PC-3 (cell line): ENCODE measurements around the gene AQP4.

Experiments used
- EZH2 ChIP-seq: fragments of 300-600 bp; sonication (generic); IDR thresholded peaks from one replicate; pipeline ENCODE4 v1.6.1; 2017; ENCODE audit warnings: antibody characterized with exemption, mild to moderate bottlenecking, low read length; ENCODE audit not compliant: unreplicated experiment
- EZH2phosphoT487 ChIP-seq: fragments of 300-600 bp; sonication (generic); IDR thresholded peaks from 2 replicates; pipeline ENCODE4 v1.6.1; 2018; ENCODE audit warnings: mild to moderate bottlenecking, antibody characterized with exemption, low read length, borderline replicate concordance
- TF ChIP-seq, protein P1 (sequence below): fragments of 300-600 bp; sonication (generic); conservative IDR thresholded peaks from 2 replicates; pipeline ENCODE4 v1.5.1; 2017; ENCODE audit warnings: antibody characterized with exemption, low read depth, mild to moderate bottlenecking, low read length

DNA sequence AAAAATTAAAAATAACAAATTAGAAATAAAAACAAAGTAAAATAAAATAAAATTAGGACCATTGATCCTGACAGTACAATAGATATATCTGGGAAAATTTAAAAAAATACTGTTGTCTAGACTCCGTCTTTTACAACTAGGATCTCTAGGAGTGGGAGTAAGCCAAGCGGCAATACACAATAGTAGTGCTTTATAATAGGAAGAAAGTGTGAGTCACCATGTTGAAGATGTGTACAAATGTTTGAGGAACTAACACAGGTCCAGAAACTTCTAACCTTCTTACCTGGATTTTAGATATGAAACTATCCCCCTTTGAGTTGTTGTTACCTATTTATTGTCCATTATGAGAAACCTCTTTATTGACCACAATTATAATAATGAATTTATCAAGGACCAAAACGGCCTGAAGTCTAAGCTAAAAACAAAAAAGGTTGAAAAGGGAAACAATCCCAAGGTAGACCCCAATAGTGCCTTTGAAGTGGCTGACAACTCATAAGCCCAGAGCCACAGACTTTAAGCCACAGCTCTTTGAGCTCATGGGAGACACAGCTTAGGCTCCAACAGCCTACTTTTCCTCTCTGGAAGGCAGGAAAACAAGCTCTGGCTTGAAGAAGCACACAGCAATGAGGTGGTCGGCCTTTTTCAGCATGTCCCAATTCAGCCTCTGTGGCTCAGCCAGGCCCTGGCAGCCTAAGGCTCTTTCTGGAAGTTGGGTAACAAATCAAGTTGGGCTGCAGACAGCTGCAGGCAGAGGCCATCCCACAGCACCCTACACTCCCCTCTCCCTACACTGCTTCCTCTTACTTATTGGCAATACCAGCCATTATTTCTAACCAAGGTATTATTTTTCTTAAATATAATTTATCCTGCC is 62.9 kb downstream of the AQP4 start:
- TF ChIP-seq, protein P1, sequence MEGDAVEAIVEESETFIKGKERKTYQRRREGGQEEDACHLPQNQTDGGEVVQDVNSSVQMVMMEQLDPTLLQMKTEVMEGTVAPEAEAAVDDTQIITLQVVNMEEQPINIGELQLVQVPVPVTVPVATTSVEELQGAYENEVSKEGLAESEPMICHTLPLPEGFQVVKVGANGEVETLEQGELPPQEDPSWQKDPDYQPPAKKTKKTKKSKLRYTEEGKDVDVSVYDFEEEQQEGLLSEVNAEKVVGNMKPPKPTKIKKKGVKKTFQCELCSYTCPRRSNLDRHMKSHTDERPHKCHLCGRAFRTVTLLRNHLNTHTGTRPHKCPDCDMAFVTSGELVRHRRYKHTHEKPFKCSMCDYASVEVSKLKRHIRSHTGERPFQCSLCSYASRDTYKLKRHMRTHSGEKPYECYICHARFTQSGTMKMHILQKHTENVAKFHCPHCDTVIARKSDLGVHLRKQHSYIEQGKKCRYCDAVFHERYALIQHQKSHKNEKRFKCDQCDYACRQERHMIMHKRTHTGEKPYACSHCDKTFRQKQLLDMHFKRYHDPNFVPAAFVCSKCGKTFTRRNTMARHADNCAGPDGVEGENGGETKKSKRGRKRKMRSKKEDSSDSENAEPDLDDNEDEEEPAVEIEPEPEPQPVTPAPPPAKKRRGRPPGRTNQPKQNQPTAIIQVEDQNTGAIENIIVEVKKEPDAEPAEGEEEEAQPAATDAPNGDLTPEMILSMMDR, result no peak
- TF ChIP-seq EZH2, result no peak
- no peak for TF ChIP-seq EZH2phosphoT487
